Glomerular visceral epithelial cell (primary cell): ENCODE data around the gene ZG16B.
A peak's percentile ranks its signal among the peaks of the same experiment; 100 is the strongest.

ENCODE experiments used
- DNase-seq: peaks from one replicate; pipeline ENCODE4 v3.0.0-alpha.2; 2016; ENCODE audit errors: extremely low spot score

The ZG16B gene

DNA sequence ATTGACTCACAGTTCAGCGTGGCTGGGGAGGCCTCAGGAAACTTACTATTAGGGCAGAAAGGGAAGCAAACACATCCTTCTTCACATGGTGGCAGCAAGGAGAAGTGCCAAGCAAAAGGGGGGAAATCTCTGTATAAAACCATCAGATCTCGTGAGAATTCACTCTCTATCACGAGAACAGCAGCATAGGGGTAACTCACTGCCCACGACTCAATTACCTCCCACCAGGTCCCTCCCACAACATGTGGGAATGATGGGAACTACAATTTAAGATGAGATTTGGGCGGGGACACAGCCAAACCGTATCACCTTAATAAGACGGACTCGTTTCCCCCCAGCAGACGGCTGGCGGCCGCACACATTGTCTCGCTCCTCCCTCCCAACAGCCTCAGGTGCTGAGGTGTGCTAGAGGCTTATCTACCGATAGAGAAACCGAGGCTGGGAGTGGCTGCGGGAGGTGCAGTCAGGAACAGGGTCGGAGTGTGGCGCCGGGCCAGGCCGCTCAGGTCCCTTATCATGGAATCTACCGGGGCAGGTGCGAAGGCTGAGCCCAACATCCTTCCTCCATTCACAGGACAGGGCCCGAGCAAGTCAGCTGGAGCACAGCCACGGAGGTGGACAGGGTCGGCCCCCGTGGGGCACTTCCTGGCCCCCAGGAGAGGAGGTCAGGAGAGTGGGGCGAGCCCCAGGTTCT is 4.9 kb upstream of the ZG16B start:
- DNase-seq: no peak

DNA sequence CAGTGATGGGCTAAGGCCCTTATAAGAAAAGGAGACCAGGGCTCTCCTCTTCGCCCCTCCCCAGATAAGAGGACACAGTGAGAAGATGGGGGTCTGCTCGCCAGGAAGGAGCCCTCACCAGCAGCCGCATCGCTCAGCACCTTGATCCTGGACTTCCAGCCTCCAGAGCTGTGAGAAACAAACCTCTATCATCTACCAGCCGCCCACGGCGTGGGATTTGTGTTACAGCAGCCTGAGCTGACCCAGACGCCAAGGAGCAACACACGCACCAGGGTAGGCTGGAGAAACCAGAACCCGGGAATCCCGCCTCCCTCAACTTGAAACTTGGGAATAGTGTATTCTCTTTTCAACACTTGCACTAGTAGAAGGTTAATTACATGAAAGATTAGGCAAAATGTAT is 4.2 kb upstream of the ZG16B start:
- DNase-seq: no peak

DNA sequence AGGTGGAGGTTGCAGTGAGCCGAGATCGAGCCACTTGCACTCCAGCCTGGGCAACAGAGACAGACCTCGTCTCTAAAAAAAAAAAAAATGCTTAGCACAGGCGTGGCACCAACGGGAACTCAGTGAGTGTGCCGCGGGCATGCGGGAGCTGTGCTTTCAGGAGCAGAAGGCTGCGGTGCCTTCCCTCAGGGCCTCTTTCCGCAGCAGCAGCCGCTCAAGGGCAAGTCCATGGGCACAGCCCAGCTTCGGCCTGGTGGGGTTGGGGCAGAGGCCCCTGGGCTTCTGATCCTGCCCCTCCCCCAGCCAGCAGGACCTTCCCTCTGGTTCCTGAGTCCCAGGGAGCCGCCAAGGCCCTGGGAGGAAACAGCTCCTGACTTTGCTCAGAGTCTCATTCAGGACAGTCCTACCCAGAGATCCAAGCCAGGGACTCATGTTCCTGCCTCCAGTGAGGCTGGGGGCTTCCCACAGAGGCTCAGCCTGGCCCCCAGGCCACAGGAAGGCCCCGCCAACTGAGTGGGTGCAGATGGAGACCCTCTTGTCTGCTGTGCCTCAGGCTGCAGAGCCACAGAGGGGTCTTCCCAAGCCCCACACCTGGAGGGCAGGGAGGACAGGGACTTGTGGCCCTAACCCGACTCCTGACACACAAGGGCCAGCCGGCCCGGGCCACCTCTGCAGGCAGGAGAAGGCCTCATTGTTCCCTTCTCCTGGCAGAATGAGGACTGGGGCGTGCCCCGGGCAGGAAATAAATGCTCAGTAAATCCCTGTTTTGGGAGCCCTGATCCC is 3.3 kb upstream of the ZG16B start:
- DNase-seq: no peak

DNA sequence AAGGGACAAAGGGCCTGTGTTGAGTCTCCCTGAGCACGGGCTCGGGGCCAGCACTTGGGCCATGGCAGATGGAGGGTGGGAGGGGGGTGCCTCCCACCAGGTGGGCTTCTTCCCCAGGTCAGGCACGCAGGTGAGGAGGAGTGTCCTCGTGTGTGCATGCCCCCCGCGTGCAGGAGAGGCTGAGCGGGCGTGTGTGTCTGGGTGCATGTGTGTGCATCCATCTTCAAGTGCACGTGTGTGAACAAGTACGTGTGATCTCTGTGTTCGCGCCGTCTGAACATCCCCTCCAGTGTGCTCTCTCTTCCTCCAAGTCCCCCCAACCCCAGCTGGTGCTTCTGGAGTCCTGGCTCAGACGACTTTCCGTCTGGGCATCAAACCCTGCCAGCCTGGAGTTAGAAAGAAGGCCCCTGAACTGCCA is 2.7 kb upstream of the ZG16B start:
- no peak for DNase-seq

DNA sequence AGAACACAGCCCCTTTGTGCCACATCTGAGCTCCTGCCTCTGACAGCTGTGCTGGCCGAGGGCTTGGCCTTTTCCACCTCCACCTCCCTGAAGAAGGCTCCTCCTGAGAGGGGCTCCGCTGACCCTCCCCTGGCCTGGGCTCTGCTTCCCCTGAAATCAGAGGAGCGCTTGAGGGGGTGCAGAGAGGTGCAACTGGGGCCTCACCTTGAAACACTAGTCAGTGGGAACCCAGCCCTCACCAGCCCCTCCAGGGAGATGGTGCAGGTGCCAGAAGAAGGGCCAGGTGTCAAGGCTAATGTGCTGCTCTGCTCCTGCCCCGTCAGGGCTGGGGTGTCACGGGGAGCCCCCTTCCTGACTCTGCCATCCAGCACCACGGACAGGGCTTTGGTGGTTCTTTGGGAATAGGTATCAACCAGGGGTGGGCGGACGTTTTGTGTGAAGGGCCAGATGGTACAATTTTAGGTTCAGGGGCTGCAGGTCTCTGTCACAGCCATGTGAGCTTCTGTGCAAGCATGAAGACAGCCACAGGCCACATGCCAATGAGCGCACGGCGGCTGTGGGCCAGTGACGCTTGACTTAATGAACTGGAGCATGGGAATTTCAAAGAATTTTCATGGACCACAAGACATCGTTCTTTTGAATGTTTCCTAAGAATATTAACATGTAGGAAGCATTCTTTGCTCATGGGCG is 2.1 kb upstream of the ZG16B start:
- no peak for DNase-seq

DNA sequence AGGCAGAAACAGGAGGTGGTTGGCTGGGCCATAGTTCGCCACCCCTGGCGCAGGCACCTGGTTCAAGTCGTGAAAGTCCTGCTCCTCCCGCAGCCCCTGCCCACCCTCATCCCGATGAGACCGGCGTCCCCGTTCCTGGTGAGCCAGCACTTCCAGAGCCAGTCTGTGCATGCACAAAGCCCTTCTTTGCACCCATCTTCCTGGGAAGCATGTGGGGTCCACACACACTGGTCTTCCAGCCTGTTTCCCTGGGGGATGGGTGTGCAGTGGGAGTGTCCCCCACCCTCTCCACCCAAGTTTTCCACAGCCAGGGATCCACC is 1.6 kb upstream of the ZG16B start:
- no peak for DNase-seq

DNA sequence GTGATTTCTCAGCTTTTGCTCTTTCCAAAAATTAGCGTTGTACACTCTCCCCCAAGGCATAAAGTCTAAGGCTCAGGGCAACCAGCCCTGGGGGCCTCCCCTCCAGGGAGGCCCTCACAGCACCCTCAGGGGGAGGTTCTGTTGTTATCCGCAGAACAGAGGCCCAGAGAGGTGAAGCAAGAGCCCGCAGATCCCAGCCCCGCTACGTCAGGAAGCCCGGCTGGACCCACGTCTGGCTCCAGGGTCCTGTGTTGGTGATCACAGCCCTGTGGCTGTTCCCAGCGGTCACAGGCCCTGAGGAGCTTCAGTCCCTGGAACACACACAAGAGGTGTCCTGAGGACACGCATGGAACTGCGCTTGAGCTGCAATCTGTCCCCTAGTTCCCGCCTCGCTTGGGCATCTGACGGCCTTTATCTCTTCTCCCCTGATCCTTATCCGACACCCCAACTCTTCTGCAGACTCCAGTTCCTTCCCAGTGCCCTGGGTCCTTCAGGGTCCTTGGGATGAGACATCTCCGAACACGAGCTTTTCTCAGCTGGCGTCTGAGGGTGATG is 1.1 kb upstream of the ZG16B start:
- DNase-seq: no peak

DNA sequence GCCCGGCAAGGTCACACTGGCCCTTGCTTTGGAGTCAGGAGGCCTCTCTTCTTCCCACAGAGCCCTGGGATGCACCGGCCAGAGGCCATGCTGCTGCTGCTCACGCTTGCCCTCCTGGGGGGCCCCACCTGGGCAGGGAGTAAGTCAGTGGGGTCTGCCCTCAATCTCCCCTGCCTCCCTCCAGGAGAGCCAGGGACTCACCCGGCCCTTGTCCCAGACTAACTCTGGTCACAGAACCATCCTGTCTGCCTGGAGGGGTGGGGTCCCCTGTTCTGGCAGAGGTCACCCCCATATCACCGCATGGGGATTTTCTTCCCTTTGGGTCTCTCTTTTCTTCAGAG is 222 bp downstream of the ZG16B start:
- DNase-seq: no peak

DNA sequence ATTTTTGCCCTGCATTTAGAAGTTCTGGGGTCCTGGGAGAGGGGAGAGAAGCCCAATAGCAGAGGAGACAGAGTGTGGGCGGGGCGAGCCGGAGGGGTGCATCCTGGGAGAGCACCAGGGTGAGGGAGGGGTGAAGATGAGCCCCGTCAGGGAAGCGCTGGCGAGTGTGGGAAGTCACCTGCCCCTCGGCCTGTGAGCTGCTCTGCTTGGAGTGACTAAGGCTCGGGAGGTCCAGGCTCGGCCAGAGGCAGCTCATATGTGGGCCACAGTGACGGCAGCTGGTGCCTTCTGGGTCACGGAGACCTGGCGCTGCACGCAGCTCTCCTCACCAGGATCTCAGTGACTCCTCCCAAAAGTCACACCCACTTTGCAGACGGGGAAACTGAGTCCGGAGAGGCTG is 1.1 kb downstream of the ZG16B start:
- no peak for DNase-seq

DNA sequence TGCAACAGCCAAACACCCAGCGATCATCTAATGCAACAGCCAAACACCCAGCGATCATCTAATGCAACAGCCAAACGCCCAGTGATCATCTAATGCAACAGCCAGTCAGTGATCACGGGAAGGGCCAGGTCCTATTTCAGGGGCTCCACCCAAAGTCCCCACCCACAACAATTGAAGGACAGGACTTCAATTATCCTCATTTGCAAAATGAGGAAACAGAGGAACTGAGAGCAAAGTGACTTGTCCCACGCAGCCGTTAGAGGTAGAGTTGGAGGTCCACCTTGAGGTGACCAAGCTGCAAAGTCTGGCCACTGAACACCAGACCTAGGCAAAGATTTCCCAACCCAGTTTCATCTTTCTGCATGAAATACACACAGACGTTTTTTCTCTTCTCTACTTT is 3.7 kb downstream of the ZG16B start:
- DNase-seq: no peak

DNA sequence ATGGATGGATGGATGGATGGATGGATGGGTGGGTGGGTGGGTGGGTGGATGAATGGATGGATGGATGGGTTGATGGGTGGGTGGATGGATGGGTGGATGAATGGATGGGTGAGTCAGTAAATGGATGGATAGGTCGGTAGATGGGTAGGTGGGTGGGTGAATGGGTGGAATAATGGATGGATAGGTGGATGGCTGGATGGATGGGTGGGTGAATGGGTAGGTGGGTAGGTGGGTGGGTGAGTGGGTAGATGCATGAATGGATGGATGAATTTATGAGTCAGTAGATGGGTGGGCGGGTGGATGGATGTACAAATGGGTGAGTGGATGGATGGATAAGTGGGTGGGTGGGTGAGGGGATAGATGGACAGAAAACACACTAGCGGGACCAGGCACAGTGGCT is 4.9 kb downstream of the ZG16B start:
- no peak for DNase-seq

DNA sequence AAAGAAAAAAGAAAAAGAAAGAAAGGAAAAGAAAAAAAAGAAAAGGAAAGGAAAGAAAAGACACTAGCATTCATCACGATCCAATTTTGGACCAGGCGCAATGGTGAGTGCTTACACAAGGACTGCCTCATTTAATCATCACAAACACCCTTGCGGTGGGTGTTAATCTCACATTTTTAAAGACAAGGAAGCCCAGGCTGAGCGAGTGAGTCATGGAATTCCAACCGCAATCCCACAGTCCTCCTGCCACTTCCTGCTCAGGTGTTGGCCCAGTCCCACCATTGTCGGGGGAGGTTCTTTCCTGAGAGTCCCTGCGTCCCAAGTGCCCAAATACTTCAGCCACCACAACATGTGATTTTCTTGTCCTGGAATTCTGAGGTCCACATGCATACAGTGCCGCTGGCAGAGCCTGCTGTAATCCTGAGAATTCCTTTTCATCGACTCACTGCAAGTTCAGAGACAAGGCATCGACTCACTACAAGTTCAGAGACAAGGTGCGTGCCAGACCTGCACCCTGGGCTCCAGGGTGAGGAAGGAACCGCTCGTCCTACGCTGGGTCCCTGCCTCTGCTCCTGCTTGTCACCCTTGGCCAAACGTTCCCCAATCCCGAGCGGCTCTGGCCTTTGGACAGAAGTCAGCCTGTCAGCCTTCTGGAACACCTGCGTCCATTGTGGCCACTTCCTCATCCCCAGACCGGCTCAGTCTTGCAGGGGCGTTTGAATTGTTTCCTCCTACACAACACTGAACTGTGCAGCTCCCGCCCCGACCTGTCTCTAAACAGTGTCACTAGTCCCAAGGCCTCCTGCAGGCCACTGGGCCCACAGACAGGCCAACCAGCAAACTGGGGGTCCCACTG is 5.8 kb downstream of the ZG16B start:
- DNase-seq: peak; percentile 99

DNA sequence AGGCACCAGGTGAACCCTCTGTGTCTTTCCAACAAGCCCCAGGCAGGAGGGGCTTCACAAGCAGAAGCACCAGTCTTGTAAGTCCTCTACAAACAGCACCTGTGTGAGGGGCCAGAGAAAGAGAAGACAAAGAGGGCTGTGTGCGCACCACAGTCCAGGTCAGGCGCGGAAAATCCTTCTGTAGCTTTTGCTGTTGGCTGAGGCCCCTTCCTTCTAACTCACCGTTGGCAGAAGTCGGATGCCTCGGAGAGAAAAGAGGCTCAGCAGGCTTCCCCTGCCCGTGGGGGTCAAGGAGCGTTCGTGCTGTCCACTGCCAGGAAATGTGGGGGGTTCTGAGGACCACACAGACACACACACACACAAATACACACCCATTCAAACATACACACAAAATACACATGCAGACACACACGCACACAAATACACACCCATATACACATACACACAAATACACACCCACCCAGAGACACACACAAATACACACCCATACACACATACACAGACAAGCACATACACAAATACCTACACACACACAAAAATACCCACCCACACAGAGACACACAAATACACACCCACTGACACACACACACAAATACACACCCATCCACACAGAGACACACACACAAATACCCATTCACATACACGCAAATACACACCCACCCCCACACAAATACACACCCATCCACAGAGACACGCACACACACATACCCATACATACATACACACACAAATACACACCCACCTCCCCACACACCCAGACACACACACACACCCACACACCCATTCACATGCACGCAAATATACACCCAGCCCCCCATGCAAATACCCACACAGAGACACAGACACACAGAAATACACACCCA is 6.8 kb downstream of the ZG16B start:
- DNase-seq: no peak

DNA sequence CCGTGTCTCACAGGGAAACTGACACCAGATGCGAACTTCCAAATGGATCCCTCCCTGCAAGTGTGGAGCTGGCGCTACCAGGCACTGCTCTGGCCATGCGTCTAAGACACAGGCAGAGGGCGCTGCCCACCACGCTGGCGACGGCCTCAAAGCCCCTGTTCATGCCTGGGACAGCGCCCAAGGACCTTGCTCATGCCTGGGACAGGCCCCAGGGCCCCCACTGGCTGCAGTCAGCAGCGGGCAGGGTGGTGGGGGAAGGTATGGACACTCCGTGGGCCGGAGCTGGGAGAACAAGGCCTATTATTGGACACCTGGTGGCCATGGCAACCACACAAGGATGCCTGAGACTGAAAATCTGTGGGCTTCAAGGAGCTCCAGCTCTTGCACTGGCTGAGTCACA is 8.8 kb downstream of the ZG16B start:
- peak; percentile 84 for DNase-seq

DNA sequence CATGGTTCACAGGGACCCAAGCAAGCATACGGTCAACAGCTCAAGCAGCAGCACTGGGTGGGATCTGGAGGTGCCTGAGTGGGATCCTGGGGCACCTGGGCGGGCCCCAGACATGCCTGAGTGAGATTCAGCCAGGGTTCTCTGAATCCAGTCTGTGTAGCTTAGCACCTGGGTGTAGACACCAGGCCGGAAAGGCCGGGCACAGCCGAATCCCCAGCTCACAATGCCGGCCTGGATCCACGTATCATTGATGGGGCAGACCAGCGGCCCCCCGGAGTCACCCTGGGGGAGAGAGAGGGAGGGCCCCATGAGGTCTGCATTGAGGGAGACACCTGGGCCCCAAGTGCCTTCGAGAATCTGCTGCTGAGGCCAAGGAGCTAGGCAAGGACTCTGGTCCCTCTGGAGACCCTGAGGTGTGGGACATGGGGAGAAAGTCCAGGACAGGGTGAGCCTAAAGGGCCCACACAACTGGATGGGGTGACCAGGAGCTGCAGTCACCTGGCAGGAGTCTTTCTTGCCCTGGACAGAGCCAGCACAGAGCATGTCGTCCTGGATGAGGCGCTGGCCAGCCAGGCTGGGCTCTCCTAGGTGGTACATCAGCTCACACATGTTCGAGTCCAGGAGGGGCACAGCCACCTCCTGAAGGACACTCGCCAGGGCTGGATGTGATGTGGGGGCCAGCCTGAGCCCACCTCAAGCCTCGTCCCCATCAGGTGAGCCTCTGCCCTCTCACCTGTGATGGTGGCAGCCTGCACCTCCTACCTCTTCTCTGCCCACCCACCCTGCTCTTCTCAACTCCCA is 9.7 kb downstream of the ZG16B start:
- DNase-seq: no peak

DNA sequence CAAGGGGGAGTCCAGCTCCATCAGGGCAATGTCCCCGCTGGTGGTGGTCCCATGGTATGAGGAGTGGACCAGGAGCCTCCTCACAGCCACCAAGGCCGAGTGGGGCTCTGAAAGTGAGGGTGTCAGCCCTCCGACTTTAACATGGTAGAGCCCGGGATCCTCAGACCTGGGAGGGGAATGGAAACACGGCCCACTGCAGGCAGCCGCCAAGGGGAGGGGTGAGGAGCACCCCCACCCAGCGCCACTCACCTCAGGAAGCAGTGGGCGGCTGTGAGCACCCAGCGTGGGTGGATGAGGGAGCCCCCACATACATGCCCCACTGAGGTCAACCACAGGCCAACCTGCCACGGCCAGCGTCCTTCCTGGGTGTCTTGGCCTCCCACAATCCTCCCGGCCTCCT is 10.8 kb downstream of the ZG16B start:
- no peak for DNase-seq

DNA sequence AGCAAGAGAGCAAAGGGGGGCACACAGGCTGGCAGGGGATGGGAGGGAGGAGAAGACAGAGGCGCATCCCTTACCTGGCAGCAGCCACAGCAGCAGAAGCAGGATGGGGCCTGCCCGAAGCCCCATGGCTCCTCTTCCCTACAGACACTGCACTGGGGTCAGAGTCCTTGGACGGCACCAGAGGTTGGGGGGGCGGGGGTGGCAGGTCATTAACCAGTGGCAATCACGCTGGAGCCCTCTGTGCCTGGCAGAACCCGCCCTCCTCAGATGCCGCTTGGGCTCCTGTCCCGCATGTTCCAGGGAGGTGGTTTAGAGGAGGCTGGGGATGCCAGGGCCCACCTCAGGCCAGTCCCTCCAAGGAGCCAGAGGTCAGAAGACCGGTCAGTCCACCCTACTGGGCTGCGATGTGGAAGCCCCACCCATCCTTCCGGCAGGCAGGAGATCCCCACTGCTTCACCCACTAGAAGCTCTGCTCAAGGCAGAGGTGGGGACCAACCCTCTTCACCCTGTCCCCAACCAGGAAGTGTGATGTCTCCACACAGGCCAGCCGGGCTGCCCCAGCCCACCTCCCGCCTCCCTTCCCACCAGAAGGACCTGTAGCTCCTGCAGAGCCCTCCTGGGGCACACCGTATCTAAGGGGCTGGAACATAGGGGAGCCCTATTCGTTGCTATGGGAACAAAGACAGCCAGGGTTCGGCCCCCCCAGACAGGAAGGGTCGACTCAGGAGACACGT is 11.7 kb downstream of the ZG16B start:
- DNase-seq: no peak

DNA sequence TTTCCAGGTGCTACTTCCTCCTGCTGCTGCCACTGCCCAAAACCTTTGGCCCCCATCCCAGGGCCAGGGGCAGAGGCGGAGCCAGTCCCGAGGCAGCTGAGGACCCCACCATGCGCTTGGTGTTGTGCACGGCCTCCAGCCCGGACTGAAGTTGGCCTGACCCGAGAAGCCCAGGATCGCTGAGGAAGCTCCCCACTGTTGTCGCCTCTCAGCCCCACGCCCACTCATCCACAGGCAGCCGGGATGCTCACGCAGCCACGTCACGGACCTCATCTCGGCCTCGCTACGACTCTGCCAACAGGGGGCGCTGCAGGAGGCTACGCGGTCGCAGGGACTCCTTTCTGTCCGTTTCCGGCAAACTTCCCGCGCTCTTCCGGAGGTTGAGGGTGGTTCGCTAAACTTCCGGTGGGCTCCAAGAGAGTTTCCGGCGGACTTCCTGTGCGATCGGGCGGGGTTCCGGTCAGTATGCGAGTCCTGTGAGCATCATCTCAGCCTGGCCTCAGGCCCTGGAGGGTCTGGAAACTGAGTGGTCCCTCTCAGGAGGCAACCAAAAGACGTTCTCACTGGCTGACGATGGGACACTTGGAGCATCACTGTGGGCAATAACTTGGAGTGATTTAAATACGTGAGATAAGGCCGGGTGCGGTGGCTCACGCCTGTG is 12.4 kb downstream of the ZG16B start:
- DNase-seq: no peak

DNA sequence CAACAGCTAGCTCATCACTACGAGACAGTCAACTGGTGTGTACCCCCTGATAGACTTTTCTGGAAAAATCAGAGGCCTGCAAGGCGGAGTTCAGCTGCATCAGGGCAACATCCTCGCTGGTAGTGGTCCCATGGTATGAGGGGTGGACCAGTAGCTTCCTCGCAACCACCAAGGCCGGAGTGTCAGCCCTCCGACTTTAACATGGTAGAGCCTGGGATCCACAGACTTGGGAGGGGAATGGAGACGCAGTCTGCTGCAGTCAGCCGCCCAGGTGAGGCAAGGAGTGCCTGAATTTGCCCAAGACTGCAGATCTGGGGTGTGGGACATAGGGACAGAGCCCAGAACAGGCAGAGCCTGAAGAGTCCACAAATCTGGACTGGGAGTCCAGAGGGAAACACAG is 13.4 kb downstream of the ZG16B start:
- DNase-seq: no peak
